Smooth muscle cell (in vitro differentiated cells): ENCODE results near the gene CRADD. TPM values are rescaled to one million over a fixed set of nuclear protein-coding genes. Genes with fewer than 3 reads are reported as not detected.

Experiments used
- DNase-seq: peaks from one replicate; lab custom pipeline; 2025; ENCODE audit not compliant: unreplicated experiment; lab: John Stamatoyannopoulos, UW
- H2AFZ ChIP-seq: fragments of 200-600 bp; sonication (generic); 2 replicates; pipeline ENCODE4 v1.6.0; 2016; ENCODE audit warnings: antibody characterized with exemption, low read depth, mild to moderate bottlenecking
- H3F3A ChIP-seq: fragments of 200-600 bp; sonication (generic); 2 replicates; pipeline ENCODE4 v1.6.0; 2017; ENCODE audit warnings: antibody characterized with exemption, low read depth
- H3K27ac ChIP-seq: fragments of 200-600 bp; sonication (generic); 2 replicates; pipeline ENCODE4 v1.5.1; 2016; ENCODE audit warnings: low read depth, mild to moderate bottlenecking
- H3K27me3 ChIP-seq: fragments of 200-600 bp; sonication (generic); 2 replicates; pipeline ENCODE4 v1.6.1; 2016; ENCODE audit warnings: low read depth, mild to moderate bottlenecking
- H3K36me3 ChIP-seq: fragments of 200-600 bp; sonication (generic); 2 replicates; pipeline ENCODE4 v1.5.1; 2016; ENCODE audit warnings: low read depth
- H3K4me1 ChIP-seq: fragments of 200-600 bp; sonication (generic); 2 replicates; pipeline ENCODE4 v1.5.1; 2016; ENCODE audit warnings: low read depth
- H3K4me2 ChIP-seq: fragments of 200-600 bp; sonication (generic); 2 replicates; pipeline ENCODE4 v1.6.0; 2016; ENCODE audit warnings: mild to moderate bottlenecking
- H3K4me3 ChIP-seq: fragments of 200-600 bp; sonication (generic); 2 replicates; pipeline ENCODE4 v1.5.1; 2016; ENCODE audit warnings: mild to moderate bottlenecking
- H3K79me2 ChIP-seq: fragments of 200-600 bp; sonication (generic); 2 replicates; pipeline ENCODE4 v1.6.0; 2016; ENCODE audit warnings: low read depth, mild to moderate bottlenecking
- H3K9ac ChIP-seq: fragments of 200-600 bp; sonication (generic); 2 replicates; pipeline ENCODE4 v1.6.0; 2016; ENCODE audit warnings: low read depth
- H3K9me3 ChIP-seq: fragments of 200-600 bp; sonication (generic); replicated peaks from 2 replicates; pipeline ENCODE4 v1.5.1; 2016; ENCODE audit warnings: low read depth
- H4K20me1 ChIP-seq: fragments of 200-600 bp; sonication (generic); 2 replicates; pipeline ENCODE4 v1.6.0; 2016; ENCODE audit warnings: low read depth
- WGBS: methylation state at CpG from one replicate; pipeline ENCODE4 v1.1.7; 2016; ENCODE audit warnings: low lambda C conversion rate; 5-methylcytosine and 5-hydroxymethylcytosine counted together
- polyA plus RNA-seq: library from polyadenylated mRNA; unstranded; fragments of >200 nt; fragmentation: Nextera tagmentation; extraction: Ambion mirVana; gene quantifications from 2 replicates; pipeline ENCODE4 v1.2.1, GENCODE V29; 2016
- total RNA-seq: library from RNA; depleted of rRNA; stranded (reverse); fragments of >200 nt; gene quantifications from 2 replicates; pipeline ENCODE4 v1.2.3, GENCODE V29; 2014
- TF ChIP-seq, protein P1 (sequence below): fragments of 200-600 bp; sonication (generic); IDR thresholded peaks from 2 replicates; pipeline ENCODE4 v1.5.1; 2017; ENCODE audit warnings: borderline replicate concordance, mild to moderate bottlenecking, antibody characterized with exemption; ENCODE audit not compliant: insufficient read depth, poor library complexity, severe bottlenecking

Gene CRADD
- total and polyA plus RNA-seq, 2 experiments from 2014 or later, result 10.7 to 28.6 TPM

DNA sequence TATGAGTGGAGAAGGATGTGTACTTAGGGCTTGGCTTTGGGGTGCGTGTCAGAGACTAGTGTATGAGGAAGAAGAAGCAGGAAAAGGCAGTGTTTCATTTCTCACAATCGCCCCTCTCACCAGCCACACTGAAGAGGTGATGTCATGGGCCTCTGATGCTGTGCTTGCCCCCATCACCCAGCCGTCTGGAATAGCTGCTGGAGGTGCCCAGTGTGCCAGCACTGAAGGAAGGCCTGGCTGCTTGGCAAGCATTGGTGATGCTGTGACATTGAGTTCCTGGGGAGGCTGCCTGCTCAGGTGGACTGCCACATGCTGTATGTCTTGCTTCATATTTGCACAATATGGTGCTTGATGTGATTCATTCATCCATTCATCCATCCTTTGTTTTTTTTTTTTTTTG is 56.2 kb downstream of the CRADD start:
- Histone ChIP-seq H3F3A (no peaks in the 10 kb centered on the region), H3K9me3 (no peaks in the 10 kb centered on the region), H4K20me1 (no peaks in the 10 kb centered on the region), H3K4me2 (no peak overlapping the region), H3K79me2 (no peaks in the 10 kb centered on the region), H3K27ac (no peak overlapping the region), H3K4me3 (no peak overlapping the region), H3K9ac (no peak overlapping the region), H3K4me1 (no peaks in the 10 kb centered on the region), H3K36me3 (no peaks in the 10 kb centered on the region), H2AFZ (no peak overlapping the region), H3K27me3 (no peaks in the 10 kb centered on the region)
- TF ChIP-seq, protein P1, sequence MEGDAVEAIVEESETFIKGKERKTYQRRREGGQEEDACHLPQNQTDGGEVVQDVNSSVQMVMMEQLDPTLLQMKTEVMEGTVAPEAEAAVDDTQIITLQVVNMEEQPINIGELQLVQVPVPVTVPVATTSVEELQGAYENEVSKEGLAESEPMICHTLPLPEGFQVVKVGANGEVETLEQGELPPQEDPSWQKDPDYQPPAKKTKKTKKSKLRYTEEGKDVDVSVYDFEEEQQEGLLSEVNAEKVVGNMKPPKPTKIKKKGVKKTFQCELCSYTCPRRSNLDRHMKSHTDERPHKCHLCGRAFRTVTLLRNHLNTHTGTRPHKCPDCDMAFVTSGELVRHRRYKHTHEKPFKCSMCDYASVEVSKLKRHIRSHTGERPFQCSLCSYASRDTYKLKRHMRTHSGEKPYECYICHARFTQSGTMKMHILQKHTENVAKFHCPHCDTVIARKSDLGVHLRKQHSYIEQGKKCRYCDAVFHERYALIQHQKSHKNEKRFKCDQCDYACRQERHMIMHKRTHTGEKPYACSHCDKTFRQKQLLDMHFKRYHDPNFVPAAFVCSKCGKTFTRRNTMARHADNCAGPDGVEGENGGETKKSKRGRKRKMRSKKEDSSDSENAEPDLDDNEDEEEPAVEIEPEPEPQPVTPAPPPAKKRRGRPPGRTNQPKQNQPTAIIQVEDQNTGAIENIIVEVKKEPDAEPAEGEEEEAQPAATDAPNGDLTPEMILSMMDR, result no peak
- no peak for DNase-seq
- 90% methylated on average over 3 of the region's 3 CpGs for WGBS

DNA sequence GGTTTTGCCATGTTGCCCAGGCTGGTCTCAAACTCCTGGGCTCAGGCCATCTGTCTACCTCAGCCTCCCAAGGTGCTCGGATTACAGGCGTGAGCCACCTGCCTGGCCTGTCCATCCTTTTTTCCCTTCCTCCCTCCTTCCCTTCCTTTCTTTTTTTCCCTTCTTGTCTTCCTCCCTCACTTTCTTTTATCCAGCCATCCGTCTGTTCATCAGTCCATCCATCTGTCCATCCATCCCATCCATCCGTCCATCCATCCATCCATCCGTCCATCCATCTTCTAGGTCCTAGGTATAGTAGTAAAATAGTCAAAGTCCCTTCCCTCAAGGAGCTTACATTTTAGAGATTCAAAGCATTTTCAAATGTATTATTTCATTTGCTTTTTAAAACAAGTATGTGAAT is 56.8 kb downstream of the CRADD start:
- no peaks in the 10 kb centered on the region for H3K27me3 ChIP-seq
- TF ChIP-seq, protein P1, result no peak
- no peaks in the 10 kb centered on the region for H3F3A ChIP-seq
- no peak overlapping the region for H2AFZ ChIP-seq
- no peaks in the 10 kb centered on the region for H3K4me1 ChIP-seq
- no peaks in the 10 kb centered on the region for H3K9me3 ChIP-seq
- no peak for DNase-seq
- 93% methylated on average over 5 of the region's 5 CpGs for WGBS
- H3K9ac ChIP-seq, result no peak overlapping the region
- H3K36me3 ChIP-seq, result no peaks in the 10 kb centered on the region
- no peaks in the 10 kb centered on the region for H3K79me2 ChIP-seq
- H3K4me3 ChIP-seq, result no peak overlapping the region
- H3K4me2 ChIP-seq, result no peak overlapping the region
- H3K27ac ChIP-seq, result no peak overlapping the region
- no peaks in the 10 kb centered on the region for H4K20me1 ChIP-seq

DNA sequence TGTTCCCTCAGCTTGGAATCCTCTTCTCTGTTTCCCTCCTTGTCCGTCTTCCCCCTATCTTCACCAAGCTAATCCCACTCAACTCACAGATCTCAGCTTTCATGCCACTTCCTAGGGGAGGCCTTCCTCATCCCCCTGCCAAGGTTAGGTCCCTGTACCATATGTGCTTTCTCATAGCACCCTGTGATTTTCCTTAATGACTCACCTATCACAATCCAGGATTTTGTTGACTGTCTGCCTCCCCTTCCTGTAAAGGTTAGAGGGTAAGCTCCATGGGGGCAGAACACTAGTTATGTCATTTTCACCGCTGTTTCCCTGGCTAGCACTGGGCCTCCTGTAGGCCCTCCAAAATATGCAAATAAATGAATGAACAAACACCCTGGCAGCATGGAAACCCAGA is 57.6 kb downstream of the CRADD start:
- Histone ChIP-seq H3K4me3 (no peak overlapping the region), H2AFZ (no peak overlapping the region), H3K27me3 (no peaks in the 10 kb centered on the region), H3K79me2 (no peaks in the 10 kb centered on the region), H3K27ac (no peak overlapping the region), H3K4me1 (no peaks in the 10 kb centered on the region), H3K4me2 (no peak overlapping the region), H3K9me3 (no peaks in the 10 kb centered on the region), H4K20me1 (no peaks in the 10 kb centered on the region), H3F3A (no peaks in the 10 kb centered on the region), H3K36me3 (no peaks in the 10 kb centered on the region), H3K9ac (no peak overlapping the region)
- no peak for DNase-seq
- 78% methylated on average over 2 of the region's 2 CpGs for WGBS
- TF ChIP-seq, protein P1, result no peak

DNA sequence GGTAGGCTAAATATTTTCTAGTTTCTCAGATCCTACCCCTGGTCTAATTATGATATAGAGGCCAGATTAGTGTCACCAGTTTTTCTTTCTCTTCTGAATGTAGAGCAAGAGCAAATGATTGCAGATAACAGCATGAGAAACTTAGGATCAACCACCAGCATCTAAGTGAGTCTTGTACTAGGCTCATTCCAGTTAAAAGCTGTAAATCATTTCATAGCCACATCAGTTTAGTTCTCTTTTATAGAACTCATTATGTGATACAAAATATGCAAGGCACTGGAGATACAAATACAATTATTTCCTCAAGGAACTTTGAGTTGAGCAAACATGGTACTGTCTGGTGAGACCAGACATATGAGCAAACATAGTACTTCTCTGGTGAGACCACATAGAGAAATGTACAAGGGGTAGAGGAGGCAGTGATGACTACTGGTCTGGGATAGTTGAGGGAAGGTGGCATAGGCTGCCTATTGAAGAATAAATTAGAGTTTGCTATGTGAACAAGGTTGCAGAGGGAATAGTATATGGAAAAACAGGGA is 59.5 kb downstream of the CRADD start:
- no peak for DNase-seq
- H3K27ac ChIP-seq, result no peak overlapping the region
- no peaks in the 10 kb centered on the region for H3F3A ChIP-seq
- H3K36me3 ChIP-seq, result no peaks in the 10 kb centered on the region
- H3K4me2 ChIP-seq, result no peak overlapping the region
- H2AFZ ChIP-seq, result no peak overlapping the region
- no peaks in the 10 kb centered on the region for H4K20me1 ChIP-seq
- H3K4me1 ChIP-seq, result peaks cover 14% of the 10 kb centered on the region
- TF ChIP-seq, protein P1, result no peak
- no peaks in the 10 kb centered on the region for H3K27me3 ChIP-seq
- no peak overlapping the region for H3K4me3 ChIP-seq
- no peak overlapping the region for H3K9ac ChIP-seq
- H3K79me2 ChIP-seq, result no peaks in the 10 kb centered on the region
- H3K9me3 ChIP-seq, result no peaks in the 10 kb centered on the region
